Measurements from ENCODE around the gene TDRD9.

- TF ChIP-seq, protein P1, sequence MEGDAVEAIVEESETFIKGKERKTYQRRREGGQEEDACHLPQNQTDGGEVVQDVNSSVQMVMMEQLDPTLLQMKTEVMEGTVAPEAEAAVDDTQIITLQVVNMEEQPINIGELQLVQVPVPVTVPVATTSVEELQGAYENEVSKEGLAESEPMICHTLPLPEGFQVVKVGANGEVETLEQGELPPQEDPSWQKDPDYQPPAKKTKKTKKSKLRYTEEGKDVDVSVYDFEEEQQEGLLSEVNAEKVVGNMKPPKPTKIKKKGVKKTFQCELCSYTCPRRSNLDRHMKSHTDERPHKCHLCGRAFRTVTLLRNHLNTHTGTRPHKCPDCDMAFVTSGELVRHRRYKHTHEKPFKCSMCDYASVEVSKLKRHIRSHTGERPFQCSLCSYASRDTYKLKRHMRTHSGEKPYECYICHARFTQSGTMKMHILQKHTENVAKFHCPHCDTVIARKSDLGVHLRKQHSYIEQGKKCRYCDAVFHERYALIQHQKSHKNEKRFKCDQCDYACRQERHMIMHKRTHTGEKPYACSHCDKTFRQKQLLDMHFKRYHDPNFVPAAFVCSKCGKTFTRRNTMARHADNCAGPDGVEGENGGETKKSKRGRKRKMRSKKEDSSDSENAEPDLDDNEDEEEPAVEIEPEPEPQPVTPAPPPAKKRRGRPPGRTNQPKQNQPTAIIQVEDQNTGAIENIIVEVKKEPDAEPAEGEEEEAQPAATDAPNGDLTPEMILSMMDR (IDR thresholded peaks at IDR 0.05): no peak
- TF ChIP-seq POLR2A (IDR thresholded peaks at IDR 0.05; ENCODE audit: low read depth): no peak
Observed at GRCh38 chr14:103891667-103892215, 36.5 kb upstream of the TDRD9 start.

Data from esophagus muscularis mucosa (tissue), 3 donors.